GM06990 (cell line): Measurements from ENCODE around the gene MACROH2A1.

ENCODE experiments used
- DNase-seq: peaks from one replicate; pipeline ENCODE4 v3.0.0-alpha.2; 2011; ENCODE audit not compliant: insufficient read length; ENCODE audit errors: extremely low read depth
- H3K27me3 ChIP-seq: replicated peaks from 2 replicates; pipeline ENCODE4 v1.6.0; 2011; ENCODE audit warnings: low read length; ENCODE audit not compliant: control insufficient read depth, insufficient read depth
- H3K36me3 ChIP-seq: 2 replicates; pipeline ENCODE4 v1.5.1; 2011; ENCODE audit warnings: low read length; ENCODE audit not compliant: control insufficient read depth, insufficient read depth
- H3K4me3 ChIP-seq: replicated peaks from 2 replicates; pipeline ENCODE4 v1.5.1; 2011; ENCODE audit warnings: low read depth, mild to moderate bottlenecking, control low read depth, low read length
- TF ChIP-seq, protein P1 (sequence below): IDR thresholded peaks from 2 replicates; pipeline ENCODE4 v1.5.1; 2011; ENCODE audit warnings: low read length, control low read depth, mild to moderate bottlenecking, inconsistent platforms; ENCODE audit not compliant: insufficient read depth, poor library complexity, severe bottlenecking

The MACROH2A1 gene

DNA sequence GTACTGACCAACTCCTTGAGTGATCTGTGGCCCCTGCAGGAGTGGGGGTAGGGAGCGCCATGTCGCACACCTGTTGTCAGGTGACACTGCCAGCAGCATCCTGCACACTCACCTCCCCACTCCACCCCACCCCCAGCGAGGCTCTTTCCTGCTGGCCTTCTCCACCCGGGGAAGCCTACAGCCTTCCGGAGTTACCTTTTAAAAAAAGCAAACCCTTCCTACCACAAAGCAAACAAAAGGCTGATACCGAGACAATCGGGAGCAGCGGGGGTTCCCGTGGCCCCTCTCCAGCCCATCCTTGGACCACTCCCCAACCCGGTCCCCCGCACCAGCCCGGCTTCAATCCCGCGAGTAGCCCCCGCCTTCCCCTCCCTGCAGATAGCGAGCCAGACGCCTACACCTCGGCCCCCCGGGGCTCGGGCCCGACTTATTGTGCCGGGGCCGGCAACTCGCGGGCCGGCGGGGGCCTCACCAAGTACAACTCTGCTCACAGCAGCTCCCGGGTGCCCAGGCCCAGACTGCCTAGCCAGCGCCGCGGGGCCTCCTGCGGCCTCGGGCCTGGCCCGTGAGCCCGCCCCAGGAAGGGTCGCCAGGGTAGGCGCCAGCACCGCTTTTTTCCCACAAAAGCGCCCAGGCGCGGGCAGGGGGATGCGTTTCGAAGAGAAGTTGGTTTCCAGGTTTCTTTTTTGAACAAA is 724 bp downstream of the MACROH2A1 start:
- Histone ChIP-seq H3K27me3 (no peaks in the 10 kb centered on the region), H3K36me3 (no peaks in the 10 kb centered on the region), H3K4me3 (peak overlapping the region; percentile 85)
- peak; percentile 61 for DNase-seq
- TF ChIP-seq, protein P1, sequence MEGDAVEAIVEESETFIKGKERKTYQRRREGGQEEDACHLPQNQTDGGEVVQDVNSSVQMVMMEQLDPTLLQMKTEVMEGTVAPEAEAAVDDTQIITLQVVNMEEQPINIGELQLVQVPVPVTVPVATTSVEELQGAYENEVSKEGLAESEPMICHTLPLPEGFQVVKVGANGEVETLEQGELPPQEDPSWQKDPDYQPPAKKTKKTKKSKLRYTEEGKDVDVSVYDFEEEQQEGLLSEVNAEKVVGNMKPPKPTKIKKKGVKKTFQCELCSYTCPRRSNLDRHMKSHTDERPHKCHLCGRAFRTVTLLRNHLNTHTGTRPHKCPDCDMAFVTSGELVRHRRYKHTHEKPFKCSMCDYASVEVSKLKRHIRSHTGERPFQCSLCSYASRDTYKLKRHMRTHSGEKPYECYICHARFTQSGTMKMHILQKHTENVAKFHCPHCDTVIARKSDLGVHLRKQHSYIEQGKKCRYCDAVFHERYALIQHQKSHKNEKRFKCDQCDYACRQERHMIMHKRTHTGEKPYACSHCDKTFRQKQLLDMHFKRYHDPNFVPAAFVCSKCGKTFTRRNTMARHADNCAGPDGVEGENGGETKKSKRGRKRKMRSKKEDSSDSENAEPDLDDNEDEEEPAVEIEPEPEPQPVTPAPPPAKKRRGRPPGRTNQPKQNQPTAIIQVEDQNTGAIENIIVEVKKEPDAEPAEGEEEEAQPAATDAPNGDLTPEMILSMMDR, result no peak

DNA sequence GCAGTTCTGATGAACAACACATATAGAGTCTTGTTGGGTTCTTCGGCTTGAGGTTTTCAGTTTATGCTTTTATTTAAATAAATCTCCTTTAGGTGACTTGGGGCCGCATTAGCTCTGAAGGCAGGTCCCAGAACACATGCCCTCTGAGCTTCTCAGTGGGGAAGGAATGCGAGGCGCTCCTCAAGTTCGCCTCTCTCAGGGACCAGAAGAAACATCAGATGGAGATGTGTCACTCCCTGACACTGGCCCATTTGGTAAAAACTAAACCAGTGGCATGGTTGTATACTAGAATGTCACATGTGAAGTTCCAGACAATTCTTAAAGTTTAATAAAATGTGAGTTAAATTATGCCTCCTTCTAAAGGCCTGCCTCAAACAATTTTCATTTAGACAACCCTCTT is 1.9 kb downstream of the MACROH2A1 start:
- H3K4me3 ChIP-seq, result no peak overlapping the region
- TF ChIP-seq, protein P1, result no peak
- DNase-seq, result no peak
- H3K27me3 ChIP-seq, result no peaks in the 10 kb centered on the region
- no peaks in the 10 kb centered on the region for H3K36me3 ChIP-seq

DNA sequence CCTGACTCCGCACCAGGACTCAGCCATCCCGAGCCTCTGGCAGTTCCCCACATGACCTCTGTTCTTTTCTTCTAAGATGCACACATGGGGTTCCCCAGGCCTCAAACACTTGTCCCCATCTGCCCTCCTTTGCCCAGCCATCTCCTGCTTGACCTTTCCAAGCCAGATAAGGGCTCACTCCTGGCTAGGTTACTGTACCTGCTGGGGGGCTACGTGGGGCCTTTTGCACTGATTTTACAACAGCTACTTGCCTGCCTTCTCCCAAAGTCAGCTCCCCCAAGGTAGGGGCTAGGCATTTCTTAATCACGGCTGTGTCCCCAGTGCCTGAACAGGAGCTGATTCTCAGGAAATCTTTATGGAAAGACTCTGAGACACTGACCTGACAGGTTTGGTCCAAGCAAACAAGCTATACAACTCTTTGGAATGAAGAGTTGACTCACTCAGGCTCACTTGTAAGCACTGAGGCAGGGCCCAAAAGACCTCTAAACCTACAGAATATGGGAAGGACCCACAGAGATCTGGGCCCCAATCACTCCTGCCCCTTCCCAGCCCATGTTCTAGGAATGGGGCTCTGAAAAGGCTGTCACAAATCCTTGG is 2.5 kb downstream of the MACROH2A1 start:
- H3K27me3 ChIP-seq, result no peaks in the 10 kb centered on the region
- H3K4me3 ChIP-seq, result no peak overlapping the region
- TF ChIP-seq, protein P1, result no peak
- no peaks in the 10 kb centered on the region for H3K36me3 ChIP-seq
- no peak for DNase-seq

DNA sequence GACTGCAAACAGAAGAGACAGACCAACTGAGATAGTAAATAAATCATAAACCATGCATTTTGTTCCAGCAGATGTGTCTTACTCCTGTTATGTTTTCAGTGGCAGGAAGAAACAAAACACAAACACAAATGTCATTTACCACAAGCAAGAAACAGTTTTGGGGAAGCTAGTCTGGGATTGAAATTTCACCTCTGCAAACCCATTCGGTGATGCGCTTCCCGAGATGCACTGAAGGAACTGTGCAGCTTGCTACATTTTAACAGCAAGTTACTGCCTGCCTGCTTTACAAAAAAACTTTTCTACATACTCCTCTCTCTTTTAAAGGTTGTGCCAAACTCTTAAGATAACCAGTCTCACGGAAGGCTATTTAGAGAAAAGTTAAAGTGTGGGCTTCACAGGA is 3.2 kb downstream of the MACROH2A1 start:
- DNase-seq, result no peak
- no peak overlapping the region for H3K4me3 ChIP-seq
- H3K36me3 ChIP-seq, result no peaks in the 10 kb centered on the region
- no peaks in the 10 kb centered on the region for H3K27me3 ChIP-seq
- TF ChIP-seq, protein P1, result no peak

DNA sequence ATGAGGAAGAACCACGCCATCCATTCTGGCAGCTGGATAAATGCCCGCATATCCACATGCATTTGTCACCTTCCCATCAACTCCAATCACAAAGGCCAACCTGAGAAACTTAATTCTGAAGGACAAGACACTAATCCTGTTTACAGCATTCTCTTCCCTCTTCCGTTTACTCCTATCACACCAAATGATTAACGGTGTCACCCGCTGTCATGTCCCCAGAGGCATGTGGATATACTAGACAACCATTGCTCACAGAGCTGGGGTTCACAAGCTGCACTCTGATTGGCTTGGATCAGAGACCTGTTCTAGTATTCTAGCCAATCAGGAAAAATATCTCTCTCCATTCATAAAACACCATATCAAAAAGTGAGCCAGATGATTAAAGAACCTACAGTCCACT is 3.6 kb downstream of the MACROH2A1 start:
- no peak for DNase-seq
- no peaks in the 10 kb centered on the region for H3K36me3 ChIP-seq
- TF ChIP-seq, protein P1, result no peak
- H3K4me3 ChIP-seq, result no peak overlapping the region
- no peaks in the 10 kb centered on the region for H3K27me3 ChIP-seq

DNA sequence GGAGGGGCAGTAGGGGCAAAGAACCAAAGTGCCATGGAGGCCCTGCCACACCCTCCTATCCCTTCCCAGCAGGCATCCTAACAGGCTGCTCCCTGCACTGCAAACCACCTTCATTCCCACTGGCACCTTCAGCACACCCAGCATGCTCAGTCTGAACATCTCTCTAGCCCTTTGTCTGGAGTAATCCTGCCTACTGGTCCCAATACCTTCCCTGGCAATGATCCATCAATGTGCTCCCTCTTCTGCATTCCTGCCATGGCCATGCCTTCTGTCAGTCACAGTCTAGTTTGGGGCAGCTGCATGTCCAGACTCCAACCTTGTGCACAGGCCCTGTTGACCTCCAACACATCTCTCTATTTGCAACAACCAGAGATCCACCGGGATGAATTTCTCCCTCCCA is 4.9 kb downstream of the MACROH2A1 start:
- no peak for DNase-seq
- H3K36me3 ChIP-seq, result no peaks in the 10 kb centered on the region; the same call in 1 of the 2 replicates
- H3K4me3 ChIP-seq, result no peak overlapping the region
- H3K27me3 ChIP-seq, result no peaks in the 10 kb centered on the region
- TF ChIP-seq, protein P1, result no peak
